ENCODE results near the gene CELSR2.

Gene CELSR2

GRCh38 chr1:109243221-109243620 lies 6.1 kb upstream of the CELSR2 start:
- no peak for TF ChIP-seq CTCF (IDR thresholded peaks at IDR 0.05; ENCODE audit: control extremely low read depth, extremely low read depth, low read depth, missing control alignments)
- no peak for DNase-seq (ENCODE audit: extremely low spot score)
- ChIA-PET CTCF (interaction anchor here (1.0 to 2.2 kb wide), 4 partner anchors 18 to 35 kb away, joined by 3 to 6 read pairs (median 4); no protein-coding TSS in a partner anchor), POLR2A (no interaction called here)

- TF ChIP-seq CTCF (IDR thresholded peaks at IDR 0.05; ENCODE audit: control extremely low read depth, extremely low read depth, low read depth, missing control alignments) = no peak
- CTCF ChIA-PET = interaction anchor here (1.0 to 2.2 kb wide), 4 partner anchors 19 to 34 kb away, joined by 3 to 6 read pairs (median 4); no protein-coding TSS in a partner anchor
- POLR2A ChIA-PET = no interaction called here
- DNase-seq (ENCODE audit: extremely low spot score) = no peak
Observed at GRCh38 chr1:109243860-109244552, 5.3 kb upstream of the CELSR2 start.

GRCh38 chr1:109246141-109246551 lies 3.2 kb upstream of the CELSR2 start:
- TF ChIP-seq CTCF (IDR thresholded peaks at IDR 0.05; ENCODE audit: control extremely low read depth, extremely low read depth, low read depth, missing control alignments) = no peak
- ChIA-PET POLR2A (no interaction called here), CTCF (interaction anchor here (1.0 to 3.1 kb wide), 3 partner anchors 8 to 286 kb away, joined by 4 to 19 read pairs (median 5); no protein-coding TSS in a partner anchor)
- DNase-seq (ENCODE audit: extremely low spot score) = no peak

GRCh38 chr1:109247401-109248365 lies 1.7 kb upstream of the CELSR2 start:
- DNase-seq (ENCODE audit: extremely low spot score) = no peak
- POLR2A ChIA-PET = no interaction called here
- TF ChIP-seq CTCF (IDR thresholded peaks at IDR 0.05; ENCODE audit: control extremely low read depth, extremely low read depth, low read depth, missing control alignments) = no peak
- CTCF ChIA-PET = interaction anchor here (0.8 to 3.1 kb wide), 4 partner anchors 10 to 392 kb away, joined by 3 to 19 read pairs (median 4); no protein-coding TSS in a partner anchor

GRCh38 chr1:109248444-109248796 lies 919 bp upstream of the CELSR2 start:
- no peak for DNase-seq (ENCODE audit: extremely low spot score)
- ChIA-PET POLR2A (no interaction called here), CTCF (interaction anchor here (1.4 to 3.1 kb wide), 2 partner anchors 10 to 14 kb away, joined by 3 to 19 read pairs; no protein-coding TSS in a partner anchor)
- TF ChIP-seq CTCF (IDR thresholded peaks at IDR 0.05; ENCODE audit: control extremely low read depth, extremely low read depth, low read depth, missing control alignments) = no peak

Data from GM10248 (cell line).